OCI-LY1 (cell line): ENCODE measurements around the gene COG7.

Experiments
- H2AFZ ChIP-seq: fragments of 200-600 bp; sonication (generic), shearing (Covaris generic); 2 replicates; pipeline ENCODE4 v1.6.0; 2014; ENCODE audit warnings: antibody characterized with exemption, mild to moderate bottlenecking, low read length
- H3F3A ChIP-seq: fragments of 200-600 bp; sonication (generic), shearing (Covaris generic); 2 replicates; pipeline ENCODE4 v1.6.0; 2014; ENCODE audit warnings: mild to moderate bottlenecking, antibody characterized with exemption, low read length, moderate library complexity; ENCODE audit not compliant: insufficient read depth
- H3K27ac ChIP-seq: fragments of 200-600 bp; sonication (generic); 2 replicates; pipeline ENCODE4 v1.5.1; 2014; ENCODE audit warnings: low read length, mixed run types, mild to moderate bottlenecking, low read depth; ENCODE audit not compliant: poor library complexity, severe bottlenecking
- H3K27me3 ChIP-seq: fragments of 200-600 bp; sonication (generic); 2 replicates; pipeline ENCODE4 v1.6.0; 2014; ENCODE audit warnings: antibody characterized with exemption, mild to moderate bottlenecking, low read length, moderate library complexity; ENCODE audit not compliant: insufficient read depth
- H3K36me3 ChIP-seq: fragments of 200-600 bp; sonication (generic); 2 replicates; pipeline ENCODE4 v1.6.1; 2014; ENCODE audit warnings: mild to moderate bottlenecking, antibody characterized with exemption, low read length, moderate library complexity, mixed read lengths; ENCODE audit not compliant: insufficient read depth
- H3K4me1 ChIP-seq: fragments of 200-600 bp; sonication (generic); 2 replicates; pipeline ENCODE4 v1.5.1; 2014; ENCODE audit warnings: mild to moderate bottlenecking, low read length, moderate library complexity; ENCODE audit not compliant: insufficient read depth, severe bottlenecking
- H3K4me2 ChIP-seq: fragments of 200-600 bp; sonication (generic), shearing (Covaris generic); 2 replicates; pipeline ENCODE4 v1.6.1; 2014; ENCODE audit warnings: low read length
- H3K4me3 ChIP-seq: fragments of 200-600 bp; sonication (generic); 2 replicates; pipeline ENCODE4 v1.5.1; 2014; ENCODE audit warnings: low read length, low read depth, mild to moderate bottlenecking, mixed read lengths; ENCODE audit not compliant: poor library complexity, severe bottlenecking
- H3K79me2 ChIP-seq: fragments of 200-600 bp; shearing (Covaris generic); 2 replicates; pipeline ENCODE4 v1.6.1; 2016; ENCODE audit warnings: mixed run types, low read length, mixed read lengths; ENCODE audit not compliant: insufficient read depth
- H3K9ac ChIP-seq: fragments of 200-600 bp; sonication (generic), shearing (Covaris generic); 2 replicates; pipeline ENCODE4 v1.6.1; 2014; ENCODE audit warnings: mild to moderate bottlenecking, low read length, mixed read lengths
- H3K9me2 ChIP-seq: fragments of 200-600 bp; sonication (generic), shearing (Covaris generic); 2 replicates; pipeline ENCODE4 v1.6.1; 2014; ENCODE audit warnings: low read depth, mild to moderate bottlenecking, low read length, mixed read lengths
- H3K9me3 ChIP-seq: fragments of 200-600 bp; shearing (Covaris generic); 2 replicates; pipeline ENCODE4 v1.6.1; 2014; ENCODE audit warnings: low read length, mixed read lengths
- H4K20me1 ChIP-seq: fragments of 200-600 bp; sonication (generic), shearing (Covaris generic); 2 replicates; pipeline ENCODE4 v1.6.0; 2016; ENCODE audit warnings: mild to moderate bottlenecking, low read length; ENCODE audit not compliant: insufficient read depth
- EZH2 ChIP-seq: fragments of 200-600 bp; sonication (generic), shearing (Covaris generic); IDR thresholded peaks from 2 replicates; pipeline ENCODE4 v1.8.0; 2017; ENCODE audit warnings: borderline replicate concordance, mixed run types, mild to moderate bottlenecking, antibody characterized with exemption, low read length, moderate library complexity, mixed read lengths
- TF ChIP-seq, protein P1 (sequence below): fragments of 200-600 bp; sonication (generic), shearing (Covaris generic); IDR thresholded peaks from 2 replicates; pipeline ENCODE4 v1.5.1; 2017; ENCODE audit warnings: mild to moderate bottlenecking, antibody characterized with exemption, low read length, moderate library complexity, mixed read lengths

Gene COG7

DNA sequence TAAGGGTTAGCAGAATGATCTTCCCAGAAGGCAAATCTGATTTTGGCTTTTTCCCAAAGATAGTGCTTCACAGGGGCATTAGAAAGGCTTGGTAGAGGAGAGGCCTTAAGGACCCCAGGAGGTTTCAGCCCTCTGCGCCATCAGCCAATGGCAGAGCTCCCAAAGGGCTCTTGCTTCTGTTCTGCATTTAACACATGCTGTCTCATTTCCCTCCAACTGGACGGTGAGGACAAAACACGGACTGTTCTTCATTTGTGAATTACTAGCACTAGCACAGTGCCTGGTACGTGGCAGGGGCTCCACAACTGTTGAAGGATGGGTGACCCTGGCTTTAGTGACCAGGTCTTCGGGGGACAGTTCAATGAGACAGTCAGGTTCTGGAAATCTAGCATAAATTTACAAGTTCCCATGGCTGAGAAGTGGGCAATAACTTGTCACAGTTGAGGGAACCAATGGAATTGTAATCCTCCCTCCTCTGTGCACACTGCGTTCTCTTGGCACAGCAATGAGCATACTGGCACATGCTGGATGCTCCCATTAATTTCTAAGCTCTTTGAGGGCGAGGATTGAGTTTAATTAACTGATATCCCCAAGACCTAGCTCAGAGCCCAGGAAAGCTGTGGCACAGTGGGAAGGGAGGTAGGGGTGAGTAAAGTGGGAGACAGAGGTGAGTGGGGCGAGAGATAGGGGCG lies 45.4 kb downstream of the COG7 start:
- H3K4me3 ChIP-seq, result no peak overlapping the region

DNA sequence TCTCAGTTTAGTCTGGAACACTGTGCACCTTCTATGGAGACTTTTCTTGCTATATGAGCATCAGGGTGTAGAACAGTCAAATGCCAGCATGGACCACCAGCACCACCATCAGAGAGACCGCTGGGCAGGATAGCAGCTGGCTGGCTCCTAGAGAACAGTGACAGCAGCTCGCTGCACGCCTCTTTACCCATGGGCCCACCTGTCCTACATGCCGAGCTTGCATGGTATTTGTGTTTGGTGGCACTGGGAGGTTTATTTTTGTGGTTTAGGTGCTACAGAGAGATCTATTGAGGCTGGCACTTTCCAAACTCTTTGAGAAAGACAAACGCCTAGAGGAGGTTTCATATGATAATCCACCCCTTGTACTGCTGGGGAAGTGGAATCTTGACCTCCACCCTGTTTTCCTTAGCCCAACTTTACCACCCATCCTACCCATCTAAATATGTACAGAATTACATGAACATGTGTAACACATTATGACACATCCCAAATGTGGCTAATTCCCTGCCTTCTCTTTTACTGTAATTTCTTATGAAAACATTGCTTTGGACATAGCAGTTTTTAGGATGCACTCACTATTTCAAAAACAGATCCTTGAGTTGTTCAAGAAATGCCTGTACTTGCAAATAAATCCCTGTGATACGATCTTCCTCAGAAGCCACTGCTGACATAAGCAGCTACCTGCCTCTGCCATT lies 46.3 kb downstream of the COG7 start:
- Histone ChIP-seq H2AFZ (no peak overlapping the region), H3K27me3 (no peaks in the 10 kb centered on the region), H3K4me2 (no peak overlapping the region), H3K4me3 (no peak overlapping the region), H3K79me2 (no peaks in the 10 kb centered on the region), H3K9ac (no peak overlapping the region), H3F3A (no peaks in the 10 kb centered on the region), H3K4me1 (no peaks in the 10 kb centered on the region), H3K9me3 (no peaks in the 10 kb centered on the region), H3K36me3 (peaks cover 25% of the 10 kb centered on the region), H3K9me2 (no peaks in the 10 kb centered on the region), H3K27ac (no peak overlapping the region), H4K20me1 (no peaks in the 10 kb centered on the region)
- TF ChIP-seq, protein P1, sequence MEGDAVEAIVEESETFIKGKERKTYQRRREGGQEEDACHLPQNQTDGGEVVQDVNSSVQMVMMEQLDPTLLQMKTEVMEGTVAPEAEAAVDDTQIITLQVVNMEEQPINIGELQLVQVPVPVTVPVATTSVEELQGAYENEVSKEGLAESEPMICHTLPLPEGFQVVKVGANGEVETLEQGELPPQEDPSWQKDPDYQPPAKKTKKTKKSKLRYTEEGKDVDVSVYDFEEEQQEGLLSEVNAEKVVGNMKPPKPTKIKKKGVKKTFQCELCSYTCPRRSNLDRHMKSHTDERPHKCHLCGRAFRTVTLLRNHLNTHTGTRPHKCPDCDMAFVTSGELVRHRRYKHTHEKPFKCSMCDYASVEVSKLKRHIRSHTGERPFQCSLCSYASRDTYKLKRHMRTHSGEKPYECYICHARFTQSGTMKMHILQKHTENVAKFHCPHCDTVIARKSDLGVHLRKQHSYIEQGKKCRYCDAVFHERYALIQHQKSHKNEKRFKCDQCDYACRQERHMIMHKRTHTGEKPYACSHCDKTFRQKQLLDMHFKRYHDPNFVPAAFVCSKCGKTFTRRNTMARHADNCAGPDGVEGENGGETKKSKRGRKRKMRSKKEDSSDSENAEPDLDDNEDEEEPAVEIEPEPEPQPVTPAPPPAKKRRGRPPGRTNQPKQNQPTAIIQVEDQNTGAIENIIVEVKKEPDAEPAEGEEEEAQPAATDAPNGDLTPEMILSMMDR, result no peak
- TF ChIP-seq EZH2, result no peak

More for the DNA sequence above, 45.4 kb downstream of the COG7 start:
- Histone ChIP-seq H3K27me3 (no peaks in the 10 kb centered on the region), H3K4me2 (no peak overlapping the region), H3F3A (no peaks in the 10 kb centered on the region), H3K4me1 (no peaks in the 10 kb centered on the region), H2AFZ (no peak overlapping the region), H3K36me3 (peaks cover 27% of the 10 kb centered on the region), H3K9me2 (no peaks in the 10 kb centered on the region), H4K20me1 (no peaks in the 10 kb centered on the region), H3K9ac (no peak overlapping the region), H3K9me3 (no peaks in the 10 kb centered on the region), H3K27ac (no peak overlapping the region), H3K79me2 (no peaks in the 10 kb centered on the region)
- TF ChIP-seq EZH2, result no peak
- TF ChIP-seq, protein P1, result no peak

DNA sequence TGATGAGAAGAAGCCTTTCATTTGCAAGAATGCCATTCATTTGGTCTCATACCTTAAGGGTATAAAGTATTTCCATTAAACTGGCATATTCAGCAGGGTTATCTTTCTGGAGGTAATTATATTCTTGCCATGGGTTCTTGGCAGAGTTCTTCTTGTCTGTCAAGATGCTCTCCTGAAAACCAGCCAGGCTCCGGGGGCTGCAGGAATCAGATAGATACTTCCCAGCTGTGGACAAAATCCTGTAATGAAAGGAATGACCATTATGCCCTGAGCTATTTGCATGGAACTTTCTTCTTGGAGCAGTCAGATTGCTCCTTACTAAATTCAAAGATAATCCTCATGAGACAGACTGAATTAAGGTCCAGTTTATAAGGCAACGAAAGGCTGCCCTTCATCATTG lies 47.0 kb downstream of the COG7 start:
- no peaks in the 10 kb centered on the region for H3K4me1 ChIP-seq

More for the DNA sequence above, 47.0 kb downstream of the COG7 start:
- no peaks in the 10 kb centered on the region for H3K27me3 ChIP-seq
- H3K27ac ChIP-seq, result no peak overlapping the region
- H3K4me3 ChIP-seq, result no peak overlapping the region
- H4K20me1 ChIP-seq, result no peaks in the 10 kb centered on the region
- H3K9ac ChIP-seq, result no peak overlapping the region
- H3K9me2 ChIP-seq, result no peaks in the 10 kb centered on the region
- H3F3A ChIP-seq, result no peaks in the 10 kb centered on the region
- H3K9me3 ChIP-seq, result no peaks in the 10 kb centered on the region
- TF ChIP-seq EZH2, result no peak
- TF ChIP-seq, protein P1, result no peak
- H3K79me2 ChIP-seq, result no peaks in the 10 kb centered on the region
- H2AFZ ChIP-seq, result no peak overlapping the region
- no peak overlapping the region for H3K4me2 ChIP-seq
- H3K36me3 ChIP-seq, result peaks cover 32% of the 10 kb centered on the region
